ENCODE results near the gene ISM1.
"Not testable (repeated sequence)": the region's sequence is repeated elsewhere in the genome, so short reads cannot be mapped to it uniquely, and the experiment has no call there.

The ISM1 gene

GRCh38 chr20:13221673-13222318 lies 722 bp downstream of the ISM1 start:
- peak; percentile 48 to 52 (median 50) for DNase-seq (ENCODE audit: low read depth in 3 of 3)

GRCh38 chr20:13222319-13222716 lies 1.2 kb downstream of the ISM1 start:
- DNase-seq (ENCODE audit: low read depth in 3 of 3), result no peak

DNA sequence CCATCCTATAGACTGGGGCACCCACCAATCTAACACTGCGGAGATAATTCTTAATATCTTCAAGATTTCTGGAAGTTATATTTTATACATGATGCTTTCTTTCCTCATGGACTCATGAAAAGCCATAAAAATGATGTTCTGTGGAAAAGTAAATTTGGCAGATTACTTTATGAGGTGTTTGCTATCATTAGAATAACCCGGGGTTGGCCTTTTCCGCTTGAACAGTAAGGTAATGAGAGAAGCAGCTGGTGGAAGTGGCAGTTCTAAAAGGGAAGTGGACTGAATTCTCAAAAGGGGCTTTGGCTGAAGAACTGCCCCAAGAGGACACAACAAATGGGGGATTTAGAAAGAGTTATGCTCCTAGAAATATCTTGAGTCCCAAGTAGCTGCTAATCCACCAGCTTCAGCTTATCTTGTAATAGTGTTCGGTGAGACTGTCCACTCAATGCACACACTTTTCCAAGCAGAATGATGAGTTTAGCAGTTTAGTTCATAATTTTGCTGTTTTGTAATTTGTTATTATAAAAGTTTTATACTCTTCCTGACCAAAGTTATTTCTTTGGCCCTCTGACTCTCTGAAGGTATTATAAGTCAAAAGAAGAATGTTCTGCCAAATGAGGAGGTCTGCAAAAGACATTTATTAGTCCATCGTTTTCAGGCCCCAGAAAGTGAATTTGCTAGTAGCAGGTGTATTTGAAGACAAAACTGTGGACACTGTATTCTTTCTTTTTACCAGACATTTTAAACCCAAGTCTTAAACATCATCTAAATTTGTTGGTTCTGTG lies 2.9 kb downstream of the ISM1 start:
- no peak for DNase-seq (ENCODE audit: low read depth in 3 of 3)

DNA sequence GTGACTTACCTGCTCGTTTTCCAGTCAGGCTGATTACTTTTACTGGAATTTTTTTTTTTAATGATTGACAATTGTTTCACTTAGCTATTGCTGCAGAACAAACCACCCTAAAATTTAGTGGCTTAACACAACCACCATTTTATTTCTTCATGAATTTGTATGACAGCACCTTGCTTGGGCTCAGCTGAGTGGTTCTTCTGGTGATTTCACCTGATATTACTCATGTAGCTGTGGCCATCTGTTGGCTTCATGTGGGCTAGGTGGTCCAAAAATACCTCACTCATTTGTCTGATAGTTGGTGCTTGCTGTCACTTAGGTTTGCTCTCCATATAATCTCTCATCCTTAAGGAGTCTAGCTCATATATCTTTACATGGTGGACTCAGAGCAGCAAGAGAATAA lies 5.3 kb downstream of the ISM1 start:
- no peak for DNase-seq (ENCODE audit: low read depth in 3 of 3)

- no peak for DNase-seq (ENCODE audit: low read depth in 3 of 3)
Measured at GRCh38 chr20:13228771-13229170, 7.7 kb downstream of the ISM1 start.

DNA sequence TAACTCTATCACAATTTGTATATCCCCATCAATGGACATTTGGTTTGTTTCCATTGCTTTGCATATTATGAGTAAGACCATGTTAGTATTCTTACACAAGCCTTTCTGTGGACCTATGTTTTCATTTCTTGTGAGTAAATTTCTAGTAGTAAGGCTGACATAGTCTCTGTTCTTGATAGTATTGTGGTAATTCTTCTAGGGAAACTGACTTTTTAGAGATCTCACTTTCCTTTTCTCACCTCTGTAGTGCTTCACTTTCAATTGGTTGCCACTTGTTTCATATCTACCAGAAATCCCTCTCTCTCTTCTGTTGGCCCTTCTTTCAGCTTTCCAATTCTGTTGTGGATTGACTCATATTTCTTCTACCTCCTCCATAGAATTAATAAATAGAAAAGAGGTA lies 8.5 kb downstream of the ISM1 start:
- no peak for DNase-seq (ENCODE audit: low read depth in 3 of 3)

GRCh38 chr20:13231031-13231752 lies 10.1 kb downstream of the ISM1 start:
- peak in 2 of 3 experiments; percentile 9 to 23 for DNase-seq (ENCODE audit: low read depth in 3 of 3)

DNA sequence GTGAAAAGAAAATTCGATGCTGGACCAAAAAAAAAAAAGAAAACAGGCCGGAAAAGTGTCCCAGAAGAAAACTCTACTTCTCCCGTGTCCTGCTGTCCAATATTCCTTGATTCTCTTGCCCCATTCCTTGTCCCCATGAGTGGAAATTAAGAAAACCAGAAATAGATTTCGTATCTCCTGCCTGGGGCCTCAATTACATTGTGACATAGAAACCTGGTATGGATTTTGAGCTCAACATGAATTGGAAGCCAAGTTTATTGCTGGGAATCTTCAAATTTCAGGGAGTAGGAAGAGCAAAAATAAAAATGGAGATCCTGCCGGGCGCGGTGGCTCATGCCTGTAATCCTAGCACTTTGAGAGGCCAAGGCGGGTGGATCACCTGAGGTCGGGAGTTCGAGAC lies 11.9 kb downstream of the ISM1 start:
- no peak for DNase-seq (ENCODE audit: low read depth in 3 of 3)

DNA sequence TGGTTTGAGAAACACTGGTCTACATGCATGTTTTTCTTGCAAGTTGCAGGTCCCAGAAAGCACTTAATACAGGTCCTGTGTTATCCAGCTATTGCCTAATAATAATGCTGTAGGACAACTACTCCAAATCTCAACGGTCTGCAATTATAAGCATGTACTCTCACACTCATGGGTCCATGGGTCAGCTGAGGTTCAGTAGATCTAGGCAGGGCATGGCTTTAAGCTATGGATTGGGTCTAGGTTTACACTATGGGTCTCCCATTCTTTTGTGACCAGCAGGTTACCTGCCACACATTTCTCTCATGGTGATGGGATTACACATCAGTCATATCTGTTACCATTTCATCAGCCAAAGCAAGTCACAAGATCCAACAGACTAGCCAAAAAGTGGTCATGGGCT lies 13.9 kb downstream of the ISM1 start:
- DNase-seq (ENCODE audit: low read depth in 3 of 3), result no peak

DNA sequence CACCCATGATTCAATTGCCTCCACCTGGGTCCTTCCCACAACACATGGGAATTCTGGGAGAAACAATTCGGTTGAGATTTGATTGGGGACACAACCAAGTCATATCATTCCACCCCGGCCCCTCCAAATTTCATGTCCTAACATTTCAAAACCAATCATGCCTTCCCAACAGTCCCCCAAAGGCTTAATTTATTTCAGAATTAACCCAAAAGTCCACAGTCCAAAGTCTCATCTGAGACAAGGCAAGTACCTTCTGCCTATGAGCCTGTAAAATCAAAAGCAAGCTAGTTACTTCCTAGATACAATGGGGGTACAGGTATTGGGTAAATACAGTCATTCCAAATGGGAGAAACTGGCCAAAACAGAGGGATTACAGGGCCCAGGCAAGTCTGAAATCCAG lies 15.3 kb downstream of the ISM1 start:
- not testable (repeated sequence) for DNase-seq (ENCODE audit: low read depth in 3 of 3)

GRCh38 chr20:13236990-13237720 lies 16.1 kb downstream of the ISM1 start:
- no peak for DNase-seq (ENCODE audit: low read depth in 3 of 3)

DNA sequence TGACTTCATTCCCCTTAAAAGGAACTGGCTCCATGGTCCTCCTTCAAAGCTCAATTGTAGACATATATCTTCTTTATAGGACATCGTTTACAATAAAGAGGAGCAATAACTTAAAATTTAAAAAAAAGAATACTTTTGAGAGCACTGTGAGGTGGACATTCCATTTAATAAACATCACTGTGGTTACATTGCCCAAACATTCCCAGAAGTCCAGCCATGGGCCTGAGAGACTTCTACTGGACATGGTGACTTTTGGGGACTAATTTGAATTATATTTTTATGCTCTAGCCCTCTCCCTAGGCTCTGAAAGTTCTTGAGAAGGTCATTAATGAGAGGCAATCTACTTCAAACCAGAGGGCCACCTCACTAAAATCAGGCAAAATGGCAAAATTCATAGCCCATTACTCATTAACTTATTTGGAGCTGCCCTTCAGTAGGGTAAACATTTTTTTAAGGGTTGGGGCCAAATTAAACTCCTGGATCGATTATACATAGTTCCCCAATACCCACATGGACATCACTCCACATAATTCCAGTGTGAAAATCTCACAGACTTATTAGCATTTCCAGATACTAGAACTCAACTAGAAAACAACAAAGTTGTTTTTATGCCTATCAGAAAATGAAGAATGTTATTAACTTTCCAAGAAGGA lies 17.1 kb downstream of the ISM1 start:
- DNase-seq (ENCODE audit: low read depth in 3 of 3), result no peak

DNA sequence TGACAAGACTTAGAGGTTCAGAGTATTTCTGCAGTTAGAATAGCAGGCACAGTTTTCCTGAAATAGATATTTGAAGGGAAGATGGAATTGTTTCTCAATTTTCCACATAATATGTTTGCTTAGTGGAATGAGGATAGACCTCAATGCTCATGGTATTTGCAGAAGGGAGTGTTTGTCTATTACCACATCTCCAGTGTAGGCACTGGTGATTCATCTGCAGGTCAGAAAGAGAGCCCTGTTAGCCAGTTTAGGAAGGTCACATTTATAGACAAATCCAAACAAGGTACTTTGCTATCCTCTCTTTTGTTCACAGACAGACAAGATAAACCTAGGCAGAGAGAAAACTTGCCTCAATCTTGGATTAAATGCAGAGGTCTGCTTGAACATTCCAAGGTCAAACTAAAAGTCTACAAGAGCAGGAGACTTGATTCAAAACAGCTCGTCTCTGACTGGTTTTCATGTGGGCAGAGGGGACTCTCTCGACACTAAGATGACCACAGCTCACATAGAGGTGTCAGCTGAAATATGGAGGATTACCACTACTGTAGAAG lies 22.8 kb downstream of the ISM1 start:
- DNase-seq (ENCODE audit: low read depth in 3 of 3), result no peak

DNA sequence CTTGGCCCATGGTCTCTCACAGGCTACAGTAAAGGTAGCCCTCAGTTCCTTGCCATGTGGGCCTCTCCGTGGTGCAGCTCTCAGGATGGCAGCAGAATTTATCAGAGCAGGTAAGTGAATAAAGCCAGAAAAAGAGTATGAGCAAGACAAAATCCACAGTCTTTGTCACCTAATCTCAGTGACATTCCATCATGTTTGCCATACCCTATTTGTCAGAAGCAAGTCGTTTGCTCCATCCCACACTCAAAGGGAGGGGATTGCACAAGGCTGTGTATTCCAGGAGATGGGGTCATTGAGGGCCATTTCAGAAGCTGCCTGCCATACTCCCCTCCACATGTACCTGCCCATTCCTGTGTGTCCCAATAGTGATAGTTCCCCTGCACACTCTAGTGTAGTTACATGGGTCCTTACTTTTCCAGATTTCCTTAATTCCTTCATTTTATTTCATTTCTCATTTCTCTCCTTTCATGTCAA lies 24.2 kb downstream of the ISM1 start:
- no peak for DNase-seq (ENCODE audit: low read depth in 3 of 3)

DNA sequence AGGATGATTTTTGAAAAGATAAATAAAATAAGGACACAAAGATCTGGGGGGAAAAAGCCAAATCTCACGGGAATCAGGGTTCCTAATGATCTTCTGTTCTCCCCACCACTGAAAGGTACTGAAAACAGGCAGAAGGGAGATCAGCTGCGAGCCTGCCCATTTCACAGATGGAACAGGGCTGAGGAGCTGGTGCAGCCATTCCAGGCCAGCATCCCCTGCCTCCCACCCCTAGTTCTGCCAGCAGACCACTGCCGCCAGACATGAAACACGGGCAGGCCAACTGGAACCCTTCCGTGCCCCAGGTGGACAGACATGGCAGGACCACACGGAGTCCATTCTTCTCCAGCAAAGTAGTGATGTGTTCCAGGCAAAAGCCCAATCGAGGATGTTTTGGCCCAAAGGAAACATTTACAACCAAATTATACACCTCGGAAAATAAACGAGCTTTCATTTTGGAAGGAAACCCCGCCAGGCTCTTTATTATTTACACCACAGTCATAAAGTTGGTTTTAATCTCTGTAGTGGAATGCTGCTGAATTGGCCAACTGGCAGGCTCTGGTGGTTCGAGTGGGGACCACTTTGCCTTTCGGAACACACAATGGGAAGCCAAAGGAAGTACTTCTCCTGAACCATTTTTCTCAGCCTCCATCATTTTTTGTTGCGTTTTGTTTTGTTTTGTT lies 28.2 kb downstream of the ISM1 start:
- no peak for DNase-seq (ENCODE audit: low read depth in 3 of 3)

DNA sequence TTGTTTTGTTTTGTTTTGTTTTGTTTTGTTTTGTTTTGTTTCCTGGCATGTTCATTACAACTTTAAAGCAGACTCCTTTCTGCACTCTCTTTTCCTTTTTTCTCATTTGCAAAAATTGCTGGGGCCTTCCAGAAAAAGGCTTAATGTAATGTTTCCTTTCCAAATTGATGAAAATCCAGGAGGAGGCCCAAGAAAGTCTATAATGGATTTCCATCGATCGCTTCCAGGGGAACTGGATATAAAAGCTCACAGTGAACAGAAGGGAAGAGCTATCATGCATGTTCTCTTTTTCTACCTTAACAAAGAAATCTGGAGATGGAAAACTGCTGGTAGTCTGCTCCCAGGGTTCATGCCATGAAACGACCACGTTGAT lies 28.7 kb downstream of the ISM1 start:
- no peak for DNase-seq (ENCODE audit: low read depth in 3 of 3)

- DNase-seq (ENCODE audit: low read depth in 3 of 3), result no peak
Measured at GRCh38 chr20:13250251-13250650, 29.2 kb downstream of the ISM1 start.

GRCh38 chr20:13251106-13251903 lies 30.2 kb downstream of the ISM1 start:
- DNase-seq (ENCODE audit: low read depth in 3 of 3), result no peak

GRCh38 chr20:13251904-13252297 lies 30.8 kb downstream of the ISM1 start:
- no peak for DNase-seq (ENCODE audit: low read depth in 3 of 3)

GRCh38 chr20:13255356-13255755 lies 34.3 kb downstream of the ISM1 start:
- DNase-seq (ENCODE audit: low read depth in 3 of 3), result no peak

Measured in stimulated activated CD4-positive, alpha-beta T cell treated with anti-CD3 and anti-CD28 coated beads, TNF-alpha, amount 100 ng/mL, for 4 hours (primary cell).